Kidney capillary endothelial cell (primary cell): ENCODE results near the gene ENPP1.

ENCODE experiments used
- DNase-seq: peaks from one replicate; pipeline ENCODE4 v3.0.0-alpha.2; 2018; ENCODE audit warnings: low spot score

The ENPP1 gene

DNA sequence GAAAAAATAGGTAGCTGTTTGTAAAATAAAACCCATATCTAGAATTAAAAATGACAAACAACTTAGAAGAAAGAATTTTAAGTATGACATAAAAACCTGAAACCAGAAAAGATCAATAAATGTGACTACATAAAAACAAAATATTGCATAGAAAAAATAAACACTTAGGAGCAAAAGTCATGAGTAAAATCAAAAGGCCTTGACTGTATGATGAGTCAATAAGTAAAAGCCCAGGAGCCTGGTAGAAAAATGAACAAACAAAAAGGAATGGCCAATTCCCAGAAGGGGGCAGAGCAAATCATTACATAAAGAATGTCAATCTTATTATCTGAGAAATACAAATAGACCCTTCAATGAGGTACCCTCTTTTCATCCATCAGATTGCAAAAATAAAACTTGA, 20.7 kb upstream of the ENPP1 start:
- no peak for DNase-seq

- DNase-seq: no peak
These were observed 19.8 kb upstream of the ENPP1 start for GRCh38 chr6:131787766-131788712.

GRCh38 chr6:131789219-131789618, 18.6 kb upstream of the ENPP1 start:
- DNase-seq: no peak

- DNase-seq: no peak
These were observed 16.3 kb upstream of the ENPP1 start for GRCh38 chr6:131791476-131791875.

DNA sequence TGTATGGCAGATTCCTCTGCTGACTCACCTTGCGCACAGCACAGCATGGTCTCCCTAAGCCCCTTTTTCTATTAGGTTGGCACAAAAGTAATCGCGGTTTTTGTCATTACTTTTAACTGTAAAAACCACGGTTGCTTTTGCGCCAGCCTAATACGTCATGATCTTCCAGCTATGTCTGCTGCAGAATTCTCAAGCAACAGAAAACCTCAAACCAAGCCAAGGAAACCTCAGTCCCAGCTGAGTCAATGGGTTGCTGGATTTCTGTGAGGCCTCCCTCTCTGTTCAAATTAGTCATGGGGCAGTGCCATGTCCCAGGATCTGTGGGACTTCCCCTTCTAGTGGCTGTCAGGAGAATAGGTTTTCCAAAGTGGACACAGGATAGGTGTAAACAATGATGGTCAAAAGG, 15.7 kb upstream of the ENPP1 start:
- no peak for DNase-seq

GRCh38 chr6:131795366-131795765, 12.5 kb upstream of the ENPP1 start:
- no peak for DNase-seq

- DNase-seq: no peak
These were observed 5.5 kb upstream of the ENPP1 start for GRCh38 chr6:131802347-131802746.

DNA sequence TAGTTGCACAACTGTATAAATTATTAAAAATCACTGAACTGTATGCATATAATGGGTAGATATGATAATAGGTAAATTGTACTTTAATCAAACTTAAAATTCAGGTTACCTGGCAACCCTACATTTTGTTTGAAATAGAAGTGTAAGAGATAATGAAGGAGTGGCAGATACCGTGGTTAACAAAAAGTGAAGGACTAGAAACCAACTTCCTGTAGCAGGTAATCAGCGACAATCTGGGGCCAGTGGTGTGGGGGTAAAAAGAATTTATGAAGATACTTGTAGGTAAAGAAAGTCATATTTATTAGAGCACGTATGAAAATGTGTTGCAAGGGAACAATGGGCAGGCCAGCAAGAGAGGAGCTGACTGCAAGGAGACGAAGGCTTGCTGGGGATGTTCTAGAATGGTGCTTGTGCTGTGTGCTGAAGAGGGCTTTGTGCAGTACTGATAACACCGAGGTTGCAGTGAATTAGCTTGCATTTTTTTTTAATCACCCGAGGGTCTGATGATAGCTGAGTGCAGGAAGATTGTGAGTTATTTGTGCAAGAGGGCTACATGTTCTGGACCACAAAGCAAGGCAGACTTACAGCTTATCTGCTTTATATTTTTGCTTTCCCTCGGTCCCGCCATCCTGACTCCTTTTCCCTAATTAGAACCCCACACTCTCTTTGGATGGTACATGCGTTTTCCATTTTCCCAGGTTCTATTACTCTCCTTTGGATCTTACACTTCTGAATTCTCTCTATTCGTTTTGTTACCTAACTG, 4.6 kb upstream of the ENPP1 start:
- DNase-seq: no peak

DNA sequence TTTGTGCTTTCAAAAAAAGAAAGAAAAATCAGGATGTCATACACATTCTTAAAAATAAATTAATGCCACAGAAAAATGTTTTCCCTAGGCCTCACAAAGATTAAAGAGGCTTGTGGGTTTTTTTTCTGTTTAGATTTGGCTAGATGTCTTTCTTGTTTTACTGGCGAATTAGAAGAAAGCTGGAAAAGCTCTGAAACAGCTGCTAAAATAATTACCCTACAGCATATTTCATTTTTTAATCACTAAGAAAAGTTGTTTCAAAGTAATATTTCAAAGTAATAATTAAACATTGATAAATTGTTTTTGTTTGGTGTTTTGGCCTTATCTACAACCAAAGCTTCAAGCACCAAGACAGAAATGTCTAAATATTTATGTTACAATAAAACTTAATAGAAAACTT, 3.7 kb upstream of the ENPP1 start:
- no peak for DNase-seq

DNA sequence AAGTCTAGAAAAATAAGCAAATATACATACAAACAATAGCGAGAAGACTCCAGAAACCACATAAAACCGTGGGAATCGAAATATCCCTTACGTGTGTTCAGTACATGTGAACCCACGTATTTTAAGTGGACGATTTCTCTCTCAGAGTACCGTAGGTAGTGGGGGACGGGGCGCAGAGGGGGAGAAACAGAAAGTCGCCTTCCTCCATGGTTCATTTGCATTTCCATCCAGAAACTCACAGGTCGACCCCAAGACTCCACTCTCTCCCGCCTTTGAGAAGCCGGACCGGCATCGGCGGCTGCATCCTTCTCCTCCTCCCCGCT, 538 bp upstream of the ENPP1 start:
- no peak for DNase-seq

DNA sequence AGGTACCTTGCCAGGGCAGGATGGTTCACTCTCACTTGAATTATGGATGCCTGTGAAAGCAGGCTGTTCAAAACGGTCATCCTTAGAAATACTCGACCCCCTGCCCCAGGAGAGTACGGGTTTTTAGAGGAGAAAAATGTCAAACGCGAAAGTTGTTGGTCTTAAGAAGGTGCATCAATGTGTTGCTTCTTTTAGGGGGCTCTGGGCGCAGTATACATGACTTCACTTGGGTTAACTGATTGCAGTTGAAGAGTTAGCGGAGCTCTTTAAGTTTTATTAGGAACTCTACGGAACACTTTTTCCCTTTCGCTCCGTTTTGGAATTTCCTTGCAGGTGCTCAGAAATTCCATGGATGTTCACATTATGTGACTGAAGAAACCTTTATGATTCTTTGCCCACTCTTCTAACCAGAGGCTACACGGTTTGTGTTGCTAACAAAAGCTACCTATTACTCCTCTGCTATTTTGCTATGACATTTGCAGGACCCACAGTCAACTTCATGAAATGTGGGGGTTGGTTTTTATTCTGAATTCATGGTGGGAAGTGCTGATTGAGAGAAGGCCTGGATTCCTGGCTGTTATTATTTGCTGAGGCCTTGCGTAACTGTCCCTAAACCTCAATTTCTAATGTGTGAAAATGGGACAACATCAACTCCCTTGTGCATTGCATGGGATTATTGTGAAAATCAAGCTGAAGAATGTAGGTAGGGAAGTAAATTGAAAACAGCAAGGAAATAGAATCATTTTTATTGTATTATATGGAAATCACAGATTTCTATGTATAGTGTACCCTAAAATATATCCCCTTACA, 845 bp downstream of the ENPP1 start:
- no peak for DNase-seq

GRCh38 chr6:131811500-131811899, 3.7 kb downstream of the ENPP1 start:
- DNase-seq: no peak

DNA sequence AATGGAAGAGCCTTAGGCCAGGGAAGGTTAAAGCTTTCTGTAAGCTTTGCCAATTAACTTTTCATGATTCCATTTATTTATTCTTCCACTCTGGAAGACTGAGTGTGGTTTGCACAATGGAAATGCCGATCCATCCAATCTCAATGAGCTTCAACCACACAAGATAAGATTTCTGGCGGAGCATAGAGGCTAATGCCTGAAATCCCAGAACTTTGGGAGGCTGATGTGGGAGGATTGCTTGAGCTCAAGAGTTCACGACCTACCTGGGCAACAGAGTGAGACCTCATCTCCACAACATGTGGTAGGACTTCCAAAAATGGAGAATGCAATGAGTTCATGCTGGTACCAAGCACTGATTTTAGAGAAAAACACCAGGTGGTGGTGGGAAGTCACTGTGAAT, 6.2 kb downstream of the ENPP1 start:
- no peak for DNase-seq

GRCh38 chr6:131816869-131817268, 9.0 kb downstream of the ENPP1 start:
- no peak for DNase-seq

DNA sequence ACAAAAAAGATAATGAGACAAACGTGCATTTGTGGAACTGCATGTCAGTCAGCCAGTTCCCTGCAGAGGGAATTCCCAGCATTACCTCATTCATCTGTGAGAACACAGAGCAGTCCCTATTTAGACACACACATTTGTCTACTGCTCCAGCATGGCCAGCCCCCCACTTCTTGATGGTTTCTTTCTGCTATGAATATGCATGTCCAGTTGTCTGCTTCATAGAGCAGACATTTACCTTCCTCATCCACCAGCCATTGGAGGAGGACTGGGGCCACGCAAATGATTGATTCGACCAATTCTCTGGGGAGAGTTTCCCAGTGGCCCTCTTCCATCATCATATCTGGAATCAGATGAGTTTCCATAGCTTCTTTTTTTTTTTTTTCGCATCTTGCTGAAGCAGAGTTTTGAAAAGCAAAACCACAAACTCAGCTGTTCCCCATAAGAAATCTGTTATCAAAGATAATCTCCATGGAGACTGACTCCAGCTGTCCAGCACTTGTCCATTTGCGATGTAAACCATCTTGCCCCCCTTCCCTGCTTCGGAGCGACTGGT, 11.8 kb downstream of the ENPP1 start:
- no peak for DNase-seq

DNA sequence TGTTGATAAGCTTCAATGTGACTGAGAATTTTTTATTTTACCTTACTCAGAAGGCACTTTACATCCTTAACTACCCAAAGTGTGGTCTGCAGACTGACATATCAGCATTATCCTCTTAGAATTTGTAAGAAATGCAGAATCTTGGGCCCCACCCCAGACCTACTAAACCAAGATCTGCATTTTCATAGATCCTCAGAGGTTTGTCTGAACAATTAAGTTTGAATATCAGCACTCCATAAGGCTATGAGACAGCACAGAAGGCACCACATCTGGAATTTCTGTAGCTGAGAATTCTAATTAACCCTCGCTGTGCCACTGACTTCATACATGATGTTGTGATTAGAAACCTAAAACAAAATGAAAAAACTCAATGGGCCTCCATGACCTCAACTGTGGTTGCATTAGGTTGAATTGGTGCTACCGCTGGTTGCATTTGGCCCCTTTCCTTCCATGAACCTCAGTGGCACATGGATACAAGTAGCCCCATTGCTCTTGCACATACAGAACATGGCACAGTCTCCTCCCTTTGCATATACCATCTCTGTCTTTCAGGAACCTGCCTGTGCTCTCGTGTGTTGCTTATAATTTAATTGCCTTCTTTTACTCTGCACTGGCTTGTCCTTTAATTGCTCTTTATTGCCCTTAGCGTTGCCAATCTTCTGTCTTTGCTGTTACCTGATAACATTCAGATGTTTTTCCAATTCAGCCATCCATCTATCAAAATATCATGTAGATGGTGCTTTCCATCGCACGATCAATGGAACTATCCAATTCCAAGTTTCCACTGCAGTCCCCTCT, 13.4 kb downstream of the ENPP1 start:
- DNase-seq: no peak

DNA sequence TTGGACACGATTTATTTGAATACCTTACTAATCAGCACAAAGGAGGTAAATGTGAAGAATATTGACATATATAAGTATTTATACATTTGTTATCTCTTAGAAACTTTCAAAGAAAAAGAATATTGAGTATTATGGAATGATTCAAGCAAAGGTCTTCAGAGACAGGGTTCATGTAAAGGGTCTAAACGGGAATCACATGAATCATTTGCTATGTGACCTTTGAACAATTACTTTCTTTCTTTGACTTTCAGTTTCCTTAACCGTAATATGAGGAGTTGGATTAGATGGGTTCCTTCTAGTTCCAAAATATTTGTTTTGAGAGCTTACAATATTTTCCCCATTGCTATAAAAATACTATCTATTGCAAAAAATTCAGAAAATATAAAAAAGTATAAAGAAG, 14.3 kb downstream of the ENPP1 start:
- no peak for DNase-seq

DNA sequence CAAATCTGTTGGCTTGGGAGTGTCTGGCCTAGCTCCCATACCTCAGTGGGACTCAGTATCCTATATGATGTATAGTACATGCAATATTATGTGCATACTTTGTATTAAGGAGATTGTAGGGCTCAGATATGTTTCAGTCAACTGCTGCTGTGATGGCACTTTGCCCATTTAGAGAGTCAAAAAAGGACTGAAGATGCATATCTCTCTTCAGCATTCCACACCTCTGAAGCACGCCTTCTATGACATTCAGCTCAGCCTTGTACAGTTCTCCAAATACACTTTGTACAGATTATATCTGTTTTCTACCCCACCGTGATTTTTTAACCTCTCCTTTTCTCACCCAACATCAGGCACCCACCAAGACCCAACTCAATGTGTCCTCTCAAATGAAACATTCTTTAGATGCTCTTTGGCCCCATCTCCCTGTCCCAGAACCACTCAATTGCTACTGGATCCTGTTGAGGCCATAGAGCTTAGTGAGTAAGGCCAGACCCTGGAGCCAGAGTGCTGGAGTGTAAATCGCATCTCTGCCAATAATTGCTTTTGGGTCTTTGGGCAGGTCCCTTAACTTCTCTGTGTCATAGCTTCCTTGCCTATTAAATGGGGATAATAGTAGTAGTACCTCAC, 15.6 kb downstream of the ENPP1 start:
- no peak for DNase-seq

- DNase-seq: no peak
These were observed 18.1 kb downstream of the ENPP1 start for GRCh38 chr6:131825946-131826345.

- DNase-seq: no peak
These were observed 20.3 kb downstream of the ENPP1 start for GRCh38 chr6:131828080-131828479.

DNA sequence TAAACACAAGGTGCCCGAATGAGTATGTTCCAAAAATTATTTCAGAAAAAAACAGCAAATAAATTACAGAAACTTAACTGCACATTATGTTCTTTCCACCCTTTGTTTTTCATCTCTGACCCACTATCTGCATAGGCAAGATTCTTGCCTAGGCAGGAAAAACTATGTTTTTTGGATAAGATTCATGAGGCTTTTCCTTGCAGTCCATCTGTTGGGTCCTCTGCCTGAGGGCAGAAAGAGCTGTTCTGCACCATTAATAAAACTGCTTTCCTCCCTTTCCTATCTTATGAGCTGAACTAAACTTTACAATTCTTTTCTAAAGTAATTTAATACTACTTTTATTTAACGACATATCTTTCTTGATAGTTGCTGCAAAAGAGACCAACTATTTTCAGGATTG, 21.1 kb downstream of the ENPP1 start:
- DNase-seq: no peak
